Keratinocyte (primary cell): ENCODE measurements around the gene CCDC149.

Experiments
- EZH2 ChIP-seq: IDR thresholded peaks from one replicate; pipeline ENCODE4 v1.6.1; 2012; ENCODE audit warnings: inconsistent platforms, mild to moderate bottlenecking, low read length, moderate library complexity
- TF ChIP-seq, protein P1 (sequence below), 3 experiments: IDR thresholded peaks in 1 of 3; conservative IDR thresholded peaks in 1 of 3; optimal IDR thresholded peaks in 1 of 3; 2 replicates in 2 of 3; 3 replicates in 1 of 3; pipeline versions ENCODE3 to v1.5.1; 2011; ENCODE audit warnings: low read length in 3 of 3, mild to moderate bottlenecking in 3 of 3, moderate library complexity in 2 of 3, control low read depth in 1 of 3, inconsistent platforms in 1 of 3; ENCODE audit not compliant: insufficient read depth in 2 of 3; ENCODE audit errors: extremely low read depth in 1 of 3

DNA sequence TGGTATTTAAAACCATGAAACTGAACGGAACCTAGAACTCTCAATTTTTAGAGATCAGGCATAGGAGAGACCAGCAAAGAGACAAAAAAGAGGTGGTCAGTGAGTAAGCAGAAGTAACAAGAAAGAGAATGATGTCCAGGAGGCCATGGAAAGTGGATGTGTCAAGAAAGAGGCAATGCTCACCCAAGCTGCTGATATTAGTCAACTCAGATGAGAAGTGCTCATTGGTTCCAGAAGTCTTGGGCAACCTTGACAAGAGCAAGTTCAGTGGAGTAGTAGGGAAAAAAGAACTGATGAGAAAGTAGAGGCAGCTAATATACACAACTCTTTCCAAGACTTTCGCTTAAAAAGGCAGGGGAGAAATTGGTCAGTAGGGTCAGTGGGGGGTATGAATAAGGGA lies 23.0 kb upstream of the CCDC149 start:
- TF ChIP-seq EZH2, result no peak
- TF ChIP-seq, protein P1, sequence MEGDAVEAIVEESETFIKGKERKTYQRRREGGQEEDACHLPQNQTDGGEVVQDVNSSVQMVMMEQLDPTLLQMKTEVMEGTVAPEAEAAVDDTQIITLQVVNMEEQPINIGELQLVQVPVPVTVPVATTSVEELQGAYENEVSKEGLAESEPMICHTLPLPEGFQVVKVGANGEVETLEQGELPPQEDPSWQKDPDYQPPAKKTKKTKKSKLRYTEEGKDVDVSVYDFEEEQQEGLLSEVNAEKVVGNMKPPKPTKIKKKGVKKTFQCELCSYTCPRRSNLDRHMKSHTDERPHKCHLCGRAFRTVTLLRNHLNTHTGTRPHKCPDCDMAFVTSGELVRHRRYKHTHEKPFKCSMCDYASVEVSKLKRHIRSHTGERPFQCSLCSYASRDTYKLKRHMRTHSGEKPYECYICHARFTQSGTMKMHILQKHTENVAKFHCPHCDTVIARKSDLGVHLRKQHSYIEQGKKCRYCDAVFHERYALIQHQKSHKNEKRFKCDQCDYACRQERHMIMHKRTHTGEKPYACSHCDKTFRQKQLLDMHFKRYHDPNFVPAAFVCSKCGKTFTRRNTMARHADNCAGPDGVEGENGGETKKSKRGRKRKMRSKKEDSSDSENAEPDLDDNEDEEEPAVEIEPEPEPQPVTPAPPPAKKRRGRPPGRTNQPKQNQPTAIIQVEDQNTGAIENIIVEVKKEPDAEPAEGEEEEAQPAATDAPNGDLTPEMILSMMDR (optimal IDR thresholded peaks at IDR 0.05 in 1 of 3, IDR thresholded peaks at IDR 0.05 in 1 of 3, conservative IDR thresholded peaks at IDR 0.05 in 1 of 3; ENCODE audit: extremely low read depth in 1 of 3, insufficient read depth in 2 of 3, low read length in 3 of 3), result no peak
